GM18907 (cell line): ENCODE measurements around the gene PILRB.
"Not testable (repeated sequence)": the region's sequence is repeated elsewhere in the genome, so short reads cannot be mapped to it uniquely, and the experiment has no call there.

Experiments used
- ATAC-seq: cut with Tn5 transposase; IDR thresholded peaks from one replicate; pipeline ENCODE4 v1.9.1; 2021; ENCODE audit warnings: mild to moderate bottlenecking, moderate library complexity; ENCODE audit not compliant: unreplicated experiment

The PILRB gene

GRCh38 chr7:100373870-100374598 is 16.1 kb downstream of the PILRB start:
- ATAC-seq, result peak; percentile 36

GRCh38 chr7:100374601-100375000 is 16.7 kb downstream of the PILRB start:
- ATAC-seq, result no peak

GRCh38 chr7:100376066-100376465 is 18.1 kb downstream of the PILRB start:
- ATAC-seq, result no peak

- ATAC-seq, result no peak
Measured at GRCh38 chr7:100378114-100378755, 20.3 kb downstream of the PILRB start.

- no peak for ATAC-seq
Measured at GRCh38 chr7:100380196-100380595, 22.3 kb downstream of the PILRB start.

- not testable (repeated sequence) for ATAC-seq
Measured at GRCh38 chr7:100381531-100382233, 23.8 kb downstream of the PILRB start.

- not testable (repeated sequence) for ATAC-seq
Measured at GRCh38 chr7:100382234-100382853, 24.4 kb downstream of the PILRB start.

- no peak for ATAC-seq
Measured at GRCh38 chr7:100384628-100385294, 26.8 kb downstream of the PILRB start.

- no peak for ATAC-seq
Measured at GRCh38 chr7:100386940-100387339, 29.0 kb downstream of the PILRB start.

- ATAC-seq, result no peak
Measured at GRCh38 chr7:100387695-100388094, 29.8 kb downstream of the PILRB start.

- ATAC-seq, result no peak
Measured at GRCh38 chr7:100389437-100390088, 31.6 kb downstream of the PILRB start.

GRCh38 chr7:100390286-100391009 is 32.5 kb downstream of the PILRB start:
- ATAC-seq, result no peak

GRCh38 chr7:100393233-100393905 is 35.5 kb downstream of the PILRB start:
- ATAC-seq, result no peak

- no peak for ATAC-seq
Measured at GRCh38 chr7:100394077-100394476, 36.2 kb downstream of the PILRB start.

- ATAC-seq, result peak; percentile 76
Measured at GRCh38 chr7:100396421-100396982, 38.6 kb downstream of the PILRB start.

- no peak for ATAC-seq
Measured at GRCh38 chr7:100397315-100398081, 39.6 kb downstream of the PILRB start.

GRCh38 chr7:100398239-100398638 is 40.3 kb downstream of the PILRB start:
- no peak for ATAC-seq

GRCh38 chr7:100400041-100400440 is 42.1 kb downstream of the PILRB start:
- ATAC-seq, result no peak
